Stomach (tissue), 4 donors: ENCODE results near the gene ZBTB18.

Experiments
- CTCF ChIP-seq, 7 experiments: fragments of 450-650 bp in 4 of 7; fragments of 200-600 bp in 3 of 7; sonication (generic) in 3 of 7; IDR thresholded peaks; one replicate each; pipeline ENCODE4 v1.5.1; 2016 to 2019; ENCODE audit warnings: antibody characterized with exemption in 7 of 7, control low read depth in 2 of 7, mild to moderate bottlenecking in 1 of 7
- POLR2A ChIP-seq, 4 donors: fragments of 450-650 bp; IDR thresholded peaks; one replicate each; pipeline ENCODE4 v1.6.1; 2016; ENCODE audit warnings: antibody characterized with exemption in 4 of 4, control low read depth in 2 of 4, mild to moderate bottlenecking in 1 of 4, moderate library complexity in 1 of 4

GRCh38 chr1:244011271-244011670 lies 39.8 kb upstream of the ZBTB18 start:
- TF ChIP-seq CTCF (IDR thresholded peaks at IDR 0.05) (no peak), POLR2A (IDR thresholded peaks at IDR 0.05) (no peak)
